Left renal cortex interstitium (tissue), 4 donors: ENCODE data around the gene HCRTR1. TPM values are rescaled to one million over a fixed set of nuclear protein-coding genes. Genes with fewer than 3 reads are reported as not detected.
A peak's percentile ranks its signal among the peaks of the same experiment; 100 is the strongest.

ENCODE experiments used
- DNase-seq, 4 donors: peaks; one replicate each; pipeline ENCODE4 v3.0.0-alpha.2; 2013; ENCODE audit warnings: low read depth in 4 of 4, low spot score in 2 of 4, missing footprints in 1 of 4
- polyA plus RNA-seq, 4 donors: library from polyadenylated mRNA; unstranded; fragments of 120-200 nt; gene quantifications; one replicate each; pipeline ENCODE4 v1.2.1, GENCODE V29; 2013; ENCODE audit not compliant: insufficient read length in 4 of 4

The HCRTR1 gene
- polyA plus RNA-seq, 4 donors = 0.07 to 0.25 (median 0.14) TPM

- DNase-seq = peak in 1 of 4 donors; percentile 46
These were observed 46.3 kb downstream of the HCRTR1 start for GRCh38 chr1:31663622-31664452.

GRCh38 chr1:31664528-31664927 lies 47.0 kb downstream of the HCRTR1 start:
- DNase-seq = no peak

DNA sequence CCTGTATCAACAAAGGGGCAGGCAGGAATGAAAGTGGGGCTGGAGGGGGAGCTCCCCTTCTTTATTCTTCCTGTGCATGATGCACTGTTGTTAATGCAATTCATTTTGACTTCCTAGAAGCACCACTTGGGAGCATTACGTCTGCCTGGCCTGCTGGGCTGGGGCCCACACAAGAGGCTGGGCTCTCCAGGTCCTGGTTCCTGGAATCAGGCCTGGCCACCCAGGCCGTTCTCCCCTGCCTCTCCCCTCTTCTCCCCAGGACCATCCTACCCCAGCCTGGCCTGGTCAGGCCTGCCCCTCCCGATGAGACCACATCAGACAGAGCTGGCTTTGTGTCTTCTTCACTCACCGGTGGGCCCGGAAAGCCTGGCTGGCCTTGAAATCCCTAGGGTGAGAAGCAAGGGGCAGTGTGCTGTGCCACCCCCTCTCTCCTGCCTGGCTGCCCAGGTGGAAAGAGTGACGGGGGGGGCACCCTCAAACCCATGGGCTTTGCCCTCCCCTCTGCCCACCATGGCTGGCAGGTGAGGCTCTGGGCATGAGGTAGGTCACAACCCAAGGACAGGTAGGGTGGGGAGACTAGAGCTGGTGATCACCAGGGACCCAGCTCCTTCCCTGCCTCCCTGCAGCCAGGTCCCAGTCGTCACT lies 47.9 kb downstream of the HCRTR1 start:
- DNase-seq = no peak

GRCh38 chr1:31666263-31666963 lies 48.9 kb downstream of the HCRTR1 start:
- DNase-seq = no peak

DNA sequence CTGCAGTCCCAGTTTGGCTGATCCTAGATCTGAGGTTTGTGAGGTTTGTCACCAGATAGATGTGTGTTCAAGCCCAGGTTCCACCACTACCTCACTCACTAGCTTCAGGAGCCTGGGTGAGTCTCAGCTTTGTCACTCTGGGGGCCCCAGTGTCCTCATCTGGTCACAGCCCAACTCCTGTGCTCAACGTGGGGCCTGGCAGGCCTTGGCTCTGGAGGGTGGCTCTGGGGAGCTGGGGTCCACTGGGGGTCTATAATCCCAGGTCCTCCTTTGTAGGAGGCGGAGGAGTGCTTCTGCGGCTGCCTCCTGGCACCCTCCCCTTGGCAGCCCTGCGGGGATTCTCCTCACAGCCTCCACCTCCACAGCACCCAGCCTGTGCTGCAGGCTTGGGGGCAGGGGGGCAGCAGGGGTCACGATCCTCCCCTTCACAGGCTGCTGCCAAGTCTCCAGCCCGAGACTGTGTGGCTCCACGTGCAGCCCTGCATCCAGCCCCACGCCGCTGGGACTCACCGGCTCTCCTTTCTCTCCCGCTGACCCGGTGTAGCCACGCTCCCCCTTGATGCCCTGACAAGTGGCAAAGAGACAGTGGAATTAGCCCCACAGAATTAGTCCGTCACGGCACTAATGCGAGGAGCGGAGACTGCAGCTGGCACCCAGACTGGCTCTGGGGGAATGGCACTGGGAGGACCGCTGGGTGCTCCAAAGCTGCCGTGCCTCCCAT lies 49.7 kb downstream of the HCRTR1 start:
- no peak for DNase-seq

DNA sequence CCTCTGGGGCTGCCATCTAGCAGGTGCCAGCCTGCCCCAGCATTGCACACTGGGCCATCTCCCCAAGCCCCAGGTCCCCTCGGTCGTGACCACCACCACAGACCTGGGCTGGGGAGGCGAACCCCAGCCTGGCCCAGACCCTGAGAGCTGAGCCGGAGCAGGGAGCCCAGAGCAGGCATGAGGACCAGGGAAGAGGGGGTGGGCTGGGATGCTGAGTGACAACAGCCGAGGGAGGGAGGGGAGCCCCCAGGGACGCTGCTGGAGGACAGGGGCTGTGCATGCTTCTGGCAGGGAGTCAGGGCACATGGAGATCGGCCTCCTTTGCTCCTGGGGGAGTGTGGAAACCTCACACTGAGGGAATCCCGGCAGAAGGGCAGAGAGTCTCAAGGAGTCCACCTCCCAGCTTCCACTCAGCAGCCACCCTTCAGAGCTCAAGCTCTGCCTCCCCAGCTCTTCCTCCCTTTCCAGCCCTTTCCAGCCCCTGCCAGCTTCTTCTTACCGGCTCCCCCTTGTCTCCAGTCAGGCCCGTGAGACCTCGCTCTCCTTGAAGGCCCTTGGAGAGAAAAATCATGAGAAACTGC lies 50.9 kb downstream of the HCRTR1 start:
- DNase-seq = no peak

GRCh38 chr1:31669433-31669785 lies 51.9 kb downstream of the HCRTR1 start:
- no peak for DNase-seq

GRCh38 chr1:31669786-31670592 lies 52.5 kb downstream of the HCRTR1 start:
- peak in 3 of 4 donors; percentile 26 to 49 (median 36) for DNase-seq

- DNase-seq = no peak
These were observed 53.1 kb downstream of the HCRTR1 start for GRCh38 chr1:31670593-31670964.

DNA sequence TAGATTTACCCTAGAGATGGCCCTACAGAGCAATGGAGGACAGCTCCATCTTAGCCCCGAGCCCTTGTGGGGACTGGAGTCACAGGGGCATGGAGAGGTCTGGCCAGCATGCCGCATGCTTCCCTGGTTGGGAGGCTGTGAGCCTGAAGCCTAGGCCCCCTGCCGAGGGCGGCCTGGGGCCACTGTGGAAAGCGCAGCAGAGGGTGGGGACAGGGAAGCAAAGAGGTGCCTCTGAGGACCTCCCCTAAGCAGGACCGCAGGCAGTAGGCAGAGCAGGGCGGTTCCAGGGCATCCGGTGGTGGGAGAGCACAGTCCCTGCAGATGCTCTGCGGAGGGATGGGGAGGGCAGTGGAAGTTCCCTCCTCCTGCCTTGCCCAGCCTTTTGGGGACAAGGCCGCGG lies 53.7 kb downstream of the HCRTR1 start:
- no peak for DNase-seq

DNA sequence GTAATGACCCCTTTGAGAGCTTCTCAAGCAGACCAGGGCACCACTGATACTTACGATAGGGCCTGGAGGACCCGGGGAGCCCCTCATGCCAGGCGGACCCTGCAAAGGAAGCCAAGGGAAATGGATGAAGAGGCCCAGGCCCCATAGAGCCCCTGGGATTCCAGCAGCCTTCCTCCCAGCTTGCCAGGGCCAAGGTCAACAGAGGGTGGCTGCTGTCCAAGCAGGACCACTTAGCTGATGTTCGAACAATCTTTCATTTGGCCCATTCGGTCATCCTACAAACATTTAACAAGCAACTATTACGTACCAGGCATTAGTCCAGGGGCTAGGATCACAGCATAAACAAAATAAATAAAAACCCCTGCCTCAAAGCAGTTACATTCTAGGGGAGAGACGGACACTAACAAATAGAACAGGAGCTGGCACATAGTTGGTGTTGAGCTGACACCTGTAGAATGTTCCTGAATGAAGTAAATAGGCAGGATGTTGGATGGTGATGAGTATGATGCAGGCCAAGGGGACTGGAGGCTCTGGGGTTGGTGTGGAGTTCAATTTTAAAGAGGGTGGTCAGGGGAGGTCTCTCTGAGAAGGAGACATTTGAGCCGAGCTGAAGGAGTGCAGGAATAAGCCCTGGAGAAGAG lies 54.2 kb downstream of the HCRTR1 start:
- no peak for DNase-seq

DNA sequence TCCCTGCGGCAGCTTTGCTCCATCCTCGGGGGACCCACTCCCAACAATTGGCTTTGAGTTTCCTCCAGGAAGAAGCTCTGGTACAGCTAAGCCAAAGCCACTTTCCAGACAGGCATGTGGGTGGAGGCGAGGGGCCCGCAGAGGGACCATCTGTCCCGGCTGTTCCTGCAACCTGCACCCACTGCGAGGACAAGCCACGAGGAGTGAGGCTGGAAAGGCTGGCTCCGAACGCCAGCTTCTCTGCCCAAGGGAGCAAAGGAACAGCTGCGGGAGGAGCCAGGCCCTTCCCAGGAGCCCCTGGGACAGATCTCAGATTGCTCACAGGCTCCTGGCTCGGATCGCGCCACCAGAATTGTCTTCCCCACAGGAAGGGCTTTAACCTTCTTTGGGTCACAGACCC lies 55.5 kb downstream of the HCRTR1 start:
- DNase-seq = no peak

DNA sequence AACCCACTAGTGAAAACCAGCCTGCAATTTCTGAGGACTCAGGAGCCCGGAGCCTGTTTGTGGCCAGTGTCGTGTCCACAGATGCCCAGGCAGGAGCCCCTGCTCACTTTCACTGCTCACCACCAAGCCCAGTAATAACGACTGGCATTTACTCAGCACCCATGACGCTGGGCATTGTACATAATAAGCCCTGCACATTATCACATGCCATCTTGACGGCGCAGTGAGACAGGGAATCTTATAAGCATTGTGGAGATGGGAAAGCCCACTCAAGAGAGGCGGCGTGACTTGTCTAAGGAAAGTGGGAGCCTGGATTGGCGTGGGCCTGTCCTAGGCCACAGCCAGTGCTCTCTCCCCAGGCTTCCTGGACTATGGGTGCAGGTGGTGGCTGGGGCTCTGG lies 55.9 kb downstream of the HCRTR1 start:
- no peak for DNase-seq

DNA sequence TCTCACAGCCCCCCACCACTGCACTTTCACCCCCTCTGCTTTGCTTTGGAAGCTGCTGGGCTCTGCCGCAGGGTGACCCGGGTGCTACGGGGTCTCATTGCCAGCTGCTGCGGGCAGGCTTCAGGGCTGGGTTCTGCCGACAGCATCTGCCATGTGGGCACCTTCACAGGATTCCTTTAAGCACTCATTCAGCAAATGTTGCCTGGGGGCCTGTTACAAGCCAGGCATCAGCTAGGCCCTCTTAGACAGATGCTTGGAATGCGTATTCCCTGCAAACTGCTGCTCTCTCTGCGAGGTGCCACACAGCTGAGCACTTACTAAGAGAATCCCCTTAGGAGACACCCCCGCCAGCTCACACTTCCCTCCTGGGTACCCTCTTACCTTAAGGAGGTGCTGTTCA lies 57.1 kb downstream of the HCRTR1 start:
- DNase-seq = no peak

DNA sequence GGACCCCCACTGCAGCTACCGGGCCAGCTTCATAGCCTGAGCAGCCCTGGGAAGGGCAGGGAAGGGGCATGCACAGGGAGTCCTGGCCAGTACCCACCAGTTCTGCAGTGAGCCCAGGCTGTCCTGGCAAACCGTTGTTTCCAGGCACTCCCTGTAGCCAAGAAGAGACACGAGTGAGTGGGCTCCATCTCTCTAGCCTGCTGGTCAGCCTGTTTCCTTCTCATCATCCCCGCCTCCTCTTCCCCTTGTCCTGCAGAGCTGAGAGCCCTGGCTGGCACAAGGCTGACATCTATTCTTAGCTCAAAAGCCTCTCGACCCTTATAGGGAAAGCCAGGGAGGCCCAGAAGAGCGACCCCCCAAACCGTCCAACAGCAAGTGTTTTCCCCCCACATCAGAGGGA lies 57.7 kb downstream of the HCRTR1 start:
- no peak for DNase-seq

GRCh38 chr1:31675756-31676155 lies 58.3 kb downstream of the HCRTR1 start:
- DNase-seq = no peak
